ENCODE data around the gene CSTF3.
"Not testable (repeated sequence)": the region's sequence is repeated elsewhere in the genome, so short reads cannot be mapped to it uniquely, and the experiment has no call there.

CSTF3 gene

GRCh38 chr11:33161120-33162005 lies at the start of gene CSTF3:
TSS of gene CSTF3 (minus strand) at chr11:33161480. CDS start at chr11:33161325, 155 bp downstream.
- DNase-seq, result peak; percentile 93

- no peak for DNase-seq
These were observed 46.9 kb upstream of the CSTF3 start for GRCh38 chr11:33208150-33208549.

GRCh38 chr11:33207408-33207985 lies 46.2 kb upstream of the CSTF3 start:
- no peak for DNase-seq

- DNase-seq, result no peak
These were observed 36.8 kb upstream of the CSTF3 start for GRCh38 chr11:33197915-33198727.

- no peak for DNase-seq
These were observed 34.3 kb upstream of the CSTF3 start for GRCh38 chr11:33195462-33196173.

- no peak for DNase-seq
These were observed 33.2 kb upstream of the CSTF3 start for GRCh38 chr11:33194455-33194854.

GRCh38 chr11:33191467-33191866 lies 30.2 kb upstream of the CSTF3 start:
- no peak for DNase-seq

- DNase-seq, result no peak
These were observed 26.9 kb upstream of the CSTF3 start for GRCh38 chr11:33187998-33188722.

GRCh38 chr11:33185756-33186155 lies 24.5 kb upstream of the CSTF3 start:
- no peak for DNase-seq

GRCh38 chr11:33182246-33182878 lies 21.1 kb upstream of the CSTF3 start:
- no peak for DNase-seq

- DNase-seq, result no peak
These were observed 18.1 kb upstream of the CSTF3 start for GRCh38 chr11:33179348-33179803.

- no peak for DNase-seq
These were observed 17.3 kb upstream of the CSTF3 start for GRCh38 chr11:33178443-33179180.

GRCh38 chr11:33177676-33178336 lies 16.5 kb upstream of the CSTF3 start:
- DNase-seq, result no peak

- not testable (repeated sequence) for DNase-seq
These were observed 15.5 kb upstream of the CSTF3 start for GRCh38 chr11:33176760-33177159.

- no peak for DNase-seq
These were observed 11.7 kb upstream of the CSTF3 start for GRCh38 chr11:33172996-33173395.

- no peak for DNase-seq
These were observed 11.1 kb upstream of the CSTF3 start for GRCh38 chr11:33172345-33172744.

- no peak for DNase-seq
These were observed 10.0 kb upstream of the CSTF3 start for GRCh38 chr11:33171251-33171650.

GRCh38 chr11:33168709-33169200 lies 7.5 kb upstream of the CSTF3 start:
- no peak for DNase-seq

GRCh38 chr11:33162831-33163230 lies 1.6 kb upstream of the CSTF3 start:
- no peak for DNase-seq

- DNase-seq, result no peak
These were observed 693 bp downstream of the CSTF3 start for GRCh38 chr11:33160587-33160986.

Data from NCI-H1417 treated with DMSO at 0.1 percent for 48 hours (cell line).